Common myeloid progenitor, CD34-positive (primary cell): ENCODE data around the gene ANKRD7.

ENCODE experiments used
- CTCF ChIA-PET: fragments of 350-600 bp; sonication (Branson Sonifier 250); formaldehyde crosslinking; loops from one replicate; lab custom pipeline; 2021; ENCODE audit warnings: antibody characterized with exemption; lab: Charles Lee
- POLR2A ChIA-PET: fragments of 350-600 bp; sonication (Branson Sonifier 250); formaldehyde crosslinking; loops from one replicate; lab custom pipeline; 2021; ENCODE audit warnings: antibody characterized with exemption; lab: Charles Lee
- DNase-seq, 3 donors: peaks; one replicate each; pipeline versions ENCODE4 v3.0.0 to v3.0.0-alpha.2; 2013
- H3K27ac ChIP-seq, 2 experiments: 1 replicate in 1 of 2; 2 replicates in 1 of 2; pipeline ENCODE4 v1.7.0; 2013; ENCODE audit warnings: inconsistent platforms in 2 of 2, low read length in 2 of 2, mild to moderate bottlenecking in 2 of 2, low read depth in 1 of 2, moderate library complexity in 1 of 2; ENCODE audit not compliant: severe bottlenecking in 2 of 2, insufficient read depth in 1 of 2, poor library complexity in 1 of 2
- H3K27me3 ChIP-seq, 5 experiments: replicated peaks in 2 of 5; 1 replicate in 3 of 5; 2 replicates in 2 of 5; pipeline versions ENCODE4 v1.6.1 to v1.7.0; 2013; ENCODE audit warnings: low read length in 4 of 5, mild to moderate bottlenecking in 2 of 5, moderate library complexity in 2 of 5, inconsistent platforms in 1 of 5; ENCODE audit not compliant: insufficient read depth in 5 of 5, control insufficient read depth in 4 of 5
- H3K36me3 ChIP-seq, 4 experiments: 1 replicate in 2 of 4; 2 replicates in 2 of 4; pipeline versions ENCODE4 v1.6.1 to v1.7.0; 2013; ENCODE audit warnings: low read length in 3 of 4, control low read depth in 1 of 4, mild to moderate bottlenecking in 1 of 4; ENCODE audit not compliant: control insufficient read depth in 4 of 4, insufficient read depth in 4 of 4
- H3K4me1 ChIP-seq, 4 experiments: 1 replicate in 3 of 4; 2 replicates in 1 of 4; pipeline versions ENCODE4 v1.6.1 to v1.7.1; 2013; ENCODE audit warnings: low read length in 3 of 4, mild to moderate bottlenecking in 3 of 4, control low read depth in 1 of 4, inconsistent platforms in 1 of 4, moderate library complexity in 1 of 4; ENCODE audit not compliant: control insufficient read depth in 4 of 4, insufficient read depth in 4 of 4; ENCODE audit errors: control extremely low read depth in 1 of 4
- H3K4me3 ChIP-seq, 7 experiments: 1 replicate in 4 of 7; 2 replicates in 3 of 7; pipeline versions ENCODE4 v1.5.1 to v1.7.0; 2013; ENCODE audit warnings: mild to moderate bottlenecking in 7 of 7, low read length in 6 of 7, moderate library complexity in 6 of 7, inconsistent platforms in 2 of 7, low read depth in 2 of 7, control low read depth in 1 of 7; ENCODE audit not compliant: insufficient read depth in 4 of 7, control insufficient read depth in 1 of 7; ENCODE audit errors: extremely low read depth in 1 of 7
- H3K9me3 ChIP-seq, 5 experiments: 1 replicate in 4 of 5; 2 replicates in 1 of 5; pipeline versions ENCODE4 v1.6.1 to v1.7.1; 2013; ENCODE audit warnings: low read length in 4 of 5, mild to moderate bottlenecking in 2 of 5, inconsistent platforms in 1 of 5, low read depth in 1 of 5, moderate library complexity in 1 of 5; ENCODE audit not compliant: control insufficient read depth in 4 of 5, insufficient read depth in 2 of 5; ENCODE audit errors: control extremely low read depth in 1 of 5

ANKRD7 gene

DNA sequence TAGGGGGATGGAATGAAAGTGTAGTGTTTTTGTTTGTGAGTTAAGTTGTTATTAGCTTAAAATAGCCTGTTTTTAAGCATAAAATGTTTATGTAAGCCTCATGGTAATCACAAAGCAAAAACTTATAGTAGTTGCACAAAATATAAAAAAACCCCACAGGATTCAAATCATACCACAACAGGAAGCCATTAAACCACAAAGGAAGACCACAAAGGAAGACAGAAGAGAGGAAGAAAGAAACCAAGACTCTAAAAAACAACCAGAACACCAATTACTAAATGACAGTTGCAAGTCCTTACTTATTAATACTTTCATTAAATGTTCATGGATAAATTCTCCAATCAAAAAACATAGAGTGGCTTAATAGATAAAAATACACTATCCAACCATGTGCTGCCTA is 63.6 kb downstream of the ANKRD7 start:
- ChIA-PET POLR2A (no interaction called here), CTCF (interaction anchor here (1.4 kb wide), 1 partner anchor 9 kb away, joined by 4 read pairs; no protein-coding TSS in a partner anchor)
- Histone ChIP-seq H3K4me3 (peak overlapping the region in 3 of 7 experiments; percentile 42 to 53 (median 48)), H3K27ac (no peak overlapping the region), H3K9me3 (peaks cover 0 to 21% (median 19%) of the 10 kb centered on the region in 5 experiments), H3K4me1 (peaks cover 5 to 15% (median 11%) of the 10 kb centered on the region in 4 experiments), H3K27me3 (peaks cover 10 to 82% (median 34%) of the 10 kb centered on the region in 5 experiments), H3K36me3 (peaks cover 0 to 2% (median 0%) of the 10 kb centered on the region in 4 experiments)
- DNase-seq, result peak; percentile 55 to 84 (median 83)

DNA sequence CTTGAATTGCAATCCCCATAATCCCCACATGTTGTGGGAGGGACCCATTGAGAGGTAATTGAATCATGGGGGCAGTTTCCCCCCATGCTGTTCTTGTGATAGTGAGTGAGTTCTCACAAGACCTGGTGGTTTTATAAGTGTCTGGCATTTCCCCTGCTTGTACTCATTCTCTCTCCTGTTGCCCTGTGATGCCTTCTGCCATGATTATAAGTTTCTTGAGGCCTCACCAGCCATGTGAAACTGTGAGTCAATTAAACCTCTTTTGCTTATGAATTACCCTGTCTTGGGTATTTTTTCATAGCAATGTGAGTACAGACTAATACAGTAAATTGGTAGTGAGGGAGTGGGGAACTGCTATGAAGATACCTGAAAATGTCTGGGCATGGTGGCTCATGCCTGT is 65.0 kb downstream of the ANKRD7 start:
- peak in 2 of 3 donors; percentile 25 to 41 for DNase-seq
- CTCF ChIA-PET, result no interaction called here
- peaks cover 5 to 15% (median 11%) of the 10 kb centered on the region in 4 experiments for H3K4me1 ChIP-seq

More for the DNA sequence above, 65.0 kb downstream of the ANKRD7 start:
- Histone ChIP-seq H3K36me3 (peaks cover 0 to 2% (median 0%) of the 10 kb centered on the region in 4 experiments), H3K27me3 (peaks cover 12 to 80% (median 36%) of the 10 kb centered on the region in 5 experiments), H3K9me3 (peaks cover 0 to 21% (median 19%) of the 10 kb centered on the region in 5 experiments), H3K4me3 (no peak overlapping the region), H3K27ac (no peak overlapping the region)
- POLR2A ChIA-PET, result no interaction called here
